CD4-positive, CD25-positive, alpha-beta regulatory T cell (primary cell): Measurements from ENCODE around the gene PPP1R12C. TPM values are rescaled to one million over a fixed set of nuclear protein-coding genes. Genes with fewer than 3 reads are reported as not detected.

ENCODE experiments used
- ATAC-seq, 2 donors: fragments of 150-1000 bp; cut with Tn5 transposase; one replicate each; pipeline ENCODE4 v1.10.0; 2021; ENCODE audit warnings: low read depth in 2 of 2, moderate number of reproducible peaks in 2 of 2, moderate library complexity in 1 of 2
- DNase-seq, 3 donors: peaks; one replicate each; pipeline versions ENCODE4 v3.0.0 to v3.0.0-alpha.2; 2012 to 2022; ENCODE audit warnings: mixed read lengths in 1 of 3
- H3K27ac ChIP-seq: one replicate; pipeline ENCODE4 v1.7.0; 2013; ENCODE audit warnings: mild to moderate bottlenecking, low read length; ENCODE audit not compliant: insufficient read depth, poor library complexity, severe bottlenecking
- H3K27me3 ChIP-seq: one replicate; pipeline ENCODE4 v1.7.0; 2013; ENCODE audit warnings: low read length; ENCODE audit not compliant: control insufficient read depth, insufficient read depth
- H3K36me3 ChIP-seq: one replicate; pipeline ENCODE4 v1.7.0; 2013; ENCODE audit warnings: mild to moderate bottlenecking, low read length, moderate library complexity; ENCODE audit not compliant: control insufficient read depth, insufficient read depth
- H3K4me1 ChIP-seq: 2 replicates; pipeline ENCODE4 v1.7.0; 2013; ENCODE audit warnings: mild to moderate bottlenecking, low read length; ENCODE audit not compliant: insufficient read depth, control insufficient read depth, poor library complexity, severe bottlenecking
- H3K4me3 ChIP-seq: one replicate; pipeline ENCODE4 v1.7.0; 2013; ENCODE audit warnings: low read depth, mild to moderate bottlenecking, low read length, moderate library complexity
- H3K9me3 ChIP-seq, 2 experiments: 1 replicate in 1 of 2; 2 replicates in 1 of 2; pipeline ENCODE4 v1.7.0; 2013; ENCODE audit warnings: low read length in 2 of 2, mild to moderate bottlenecking in 1 of 2, moderate library complexity in 1 of 2; ENCODE audit not compliant: control insufficient read depth in 2 of 2
- H3K27ac Mint-ChIP-seq, 3 donors: one replicate each; pipeline ENCODE4 v1.8.0; 2020 to 2022; ENCODE audit warnings: mild to moderate bottlenecking in 3 of 3, mixed read lengths in 3 of 3, moderate library complexity in 2 of 3
- H3K27me3 Mint-ChIP-seq: one replicate; pipeline ENCODE4 v1.8.0; 2022; ENCODE audit warnings: mild to moderate bottlenecking, mixed read lengths
- H3K36me3 Mint-ChIP-seq: one replicate; pipeline ENCODE4 v1.8.0; 2020; ENCODE audit warnings: mixed read lengths
- H3K4me1 Mint-ChIP-seq, 4 donors: one replicate each; pipeline ENCODE4 v1.8.0; 2020 to 2022; ENCODE audit warnings: mixed read lengths in 4 of 4, mild to moderate bottlenecking in 1 of 4
- H3K4me3 Mint-ChIP-seq, 4 donors: one replicate each; pipeline ENCODE4 v1.8.0; 2020 to 2022; ENCODE audit warnings: mild to moderate bottlenecking in 4 of 4, mixed read lengths in 4 of 4, moderate library complexity in 3 of 4
- H3K9me3 Mint-ChIP-seq, 7 donors: one replicate each; pipeline ENCODE4 v1.8.0; 2020 to 2022; ENCODE audit warnings: mixed read lengths in 7 of 7, mild to moderate bottlenecking in 3 of 7, moderate library complexity in 2 of 7
- polyA plus RNA-seq, 4 donors: library from polyadenylated mRNA; unstranded; fragments of 300-500 nt; fragmentation: Illumina TruSeq; gene quantifications; one replicate each; pipeline ENCODE4 v1.2.3, GENCODE V29; 2021
- total RNA-seq: library from RNA; stranded (reverse); gene quantifications from one replicate; pipeline ENCODE4 v1.2.3, GENCODE V29; 2022

Gene PPP1R12C
- total and polyA plus RNA-seq, 5 donors from 2014 or later, result 2.2 to 191 (median 3.8) TPM

- Histone ChIP-seq H3K9me3 (no peaks in the 10 kb centered on the region), H3K27me3 (no peaks in the 10 kb centered on the region), H3K27ac (no peak overlapping the region), H3K4me3 (no peak overlapping the region), H3K4me1 (no peaks in the 10 kb centered on the region), H3K36me3 (peaks cover 18% of the 10 kb centered on the region)
- no peaks in the 10 kb centered on the region for H3K27me3 Mint-ChIP-seq
- H3K4me1 Mint-ChIP-seq, result peaks cover 0 to 4% (median 0%) of the 10 kb centered on the region in 4 donors
- no peak for ATAC-seq
- DNase-seq, result no peak
- H3K4me3 Mint-ChIP-seq, result no peak overlapping the region
- H3K36me3 Mint-ChIP-seq, result peaks cover 5% of the 10 kb centered on the region
- H3K9me3 Mint-ChIP-seq, result no peaks in the 10 kb centered on the region
- no peak overlapping the region for H3K27ac Mint-ChIP-seq
Observed at GRCh38 chr19:55095260-55096060, 22.0 kb downstream of the PPP1R12C start.

- Mint-ChIP-seq H3K27ac (no peak overlapping the region), H3K36me3 (peaks cover 7% of the 10 kb centered on the region)
- H3K36me3 ChIP-seq, result peaks cover 18% of the 10 kb centered on the region
Observed at GRCh38 chr19:55094456-55095259, 22.8 kb downstream of the PPP1R12C start.

GRCh38 chr19:55092423-55093318 is 24.8 kb downstream of the PPP1R12C start:
- Mint-ChIP-seq H3K9me3 (peaks cover 0 to 3% (median 0%) of the 10 kb centered on the region in 7 donors), H3K4me3 (no peak overlapping the region), H3K27ac (no peak overlapping the region), H3K4me1 (peaks cover 0 to 18% (median 12%) of the 10 kb centered on the region in 4 donors), H3K27me3 (peaks cover 22% of the 10 kb centered on the region), H3K36me3 (peaks cover 19% of the 10 kb centered on the region)
- DNase-seq (no peak), ATAC-seq (no peak)
- no peaks in the 10 kb centered on the region for H3K9me3 ChIP-seq
- no peak overlapping the region for H3K4me3 ChIP-seq
- peaks cover 3% of the 10 kb centered on the region for H3K27me3 ChIP-seq
- H3K4me1 ChIP-seq, result peaks cover 9% of the 10 kb centered on the region
- no peak overlapping the region for H3K27ac ChIP-seq
- H3K36me3 ChIP-seq, result peaks cover 13% of the 10 kb centered on the region

More at GRCh38 chr19:55094456-55095259, 22.8 kb downstream of the PPP1R12C start:
- Mint-ChIP-seq H3K4me1 (peaks cover 0 to 5% (median under 1%) of the 10 kb centered on the region in 4 donors), H3K9me3 (no peaks in the 10 kb centered on the region), H3K27me3 (peaks cover 3% of the 10 kb centered on the region), H3K4me3 (no peak overlapping the region)
- Histone ChIP-seq H3K27ac (no peak overlapping the region), H3K9me3 (no peaks in the 10 kb centered on the region), H3K4me1 (no peaks in the 10 kb centered on the region), H3K4me3 (no peak overlapping the region), H3K27me3 (no peaks in the 10 kb centered on the region)
- no peak for ATAC-seq
- DNase-seq, result no peak

- Histone ChIP-seq H3K27me3 (peaks cover 7% of the 10 kb centered on the region), H3K27ac (no peak overlapping the region), H3K9me3 (no peaks in the 10 kb centered on the region), H3K4me1 (peaks cover 16% of the 10 kb centered on the region), H3K4me3 (no peak overlapping the region), H3K36me3 (peaks cover 13% of the 10 kb centered on the region)
- Mint-ChIP-seq H3K9me3 (peaks cover 0 to 3% (median 0%) of the 10 kb centered on the region in 7 donors), H3K4me3 (no peak overlapping the region), H3K27ac (no peak overlapping the region), H3K4me1 (peaks cover 0 to 21% (median 15%) of the 10 kb centered on the region in 4 donors), H3K27me3 (peaks cover 29% of the 10 kb centered on the region), H3K36me3 (peaks cover 19% of the 10 kb centered on the region)
- no peak for ATAC-seq
- DNase-seq, result no peak
Observed at GRCh38 chr19:55091955-55092354, 25.5 kb downstream of the PPP1R12C start.

GRCh38 chr19:55091126-55091910 is 26.1 kb downstream of the PPP1R12C start:
- peaks cover 19% of the 10 kb centered on the region for H3K36me3 Mint-ChIP-seq
- H3K4me3 Mint-ChIP-seq, result no peak overlapping the region
- no peak for ATAC-seq
- peaks cover 13% of the 10 kb centered on the region for H3K36me3 ChIP-seq
- H3K9me3 Mint-ChIP-seq, result peaks cover 0 to 3% (median 0%) of the 10 kb centered on the region in 7 donors
- DNase-seq, result no peak
- peaks cover 7% of the 10 kb centered on the region for H3K27me3 ChIP-seq
- no peak overlapping the region for H3K27ac ChIP-seq
- peaks cover 31% of the 10 kb centered on the region for H3K27me3 Mint-ChIP-seq
- H3K4me1 ChIP-seq, result peaks cover 21% of the 10 kb centered on the region
- H3K27ac Mint-ChIP-seq, result no peak overlapping the region
- peaks cover 0 to 21% (median 15%) of the 10 kb centered on the region in 4 donors for H3K4me1 Mint-ChIP-seq
- no peak overlapping the region for H3K4me3 ChIP-seq
- H3K9me3 ChIP-seq, result no peaks in the 10 kb centered on the region

GRCh38 chr19:55090564-55090963 is 26.9 kb downstream of the PPP1R12C start:
- H3K4me3 Mint-ChIP-seq, result no peak overlapping the region
- no peak overlapping the region for H3K4me3 ChIP-seq
- H3K27ac Mint-ChIP-seq, result no peak overlapping the region
- ATAC-seq (no peak), DNase-seq (no peak)
- peaks cover 13% of the 10 kb centered on the region for H3K36me3 ChIP-seq
- H3K4me1 Mint-ChIP-seq, result peaks cover 0 to 26% (median 15%) of the 10 kb centered on the region in 4 donors
- peaks cover 19% of the 10 kb centered on the region for H3K36me3 Mint-ChIP-seq
- H3K27me3 Mint-ChIP-seq, result peaks cover 35% of the 10 kb centered on the region
- H3K9me3 Mint-ChIP-seq, result peaks cover 0 to 3% (median 0%) of the 10 kb centered on the region in 7 donors
- H3K27ac ChIP-seq, result no peak overlapping the region
- H3K27me3 ChIP-seq, result peaks cover 7% of the 10 kb centered on the region
- peaks cover 21% of the 10 kb centered on the region for H3K4me1 ChIP-seq
- H3K9me3 ChIP-seq, result no peaks in the 10 kb centered on the region
